Cardiac fibroblast (primary cell): ENCODE measurements around the gene REEP2.

Experiments used
- DNase-seq, 2 donors: peaks; one replicate each; pipeline versions ENCODE4 v3.0.0 to v3.0.0-alpha.2; 2010; ENCODE audit warnings: low read depth in 2 of 2
- H3K4me3 ChIP-seq, 2 donors: replicated peaks in 1 of 2; 1 replicate in 1 of 2; 2 replicates in 1 of 2; pipeline ENCODE4 v1.5.1; 2011; ENCODE audit warnings: low read depth in 2 of 2, low read length in 2 of 2, mild to moderate bottlenecking in 2 of 2, moderate library complexity in 1 of 2
- TF ChIP-seq, protein P1 (sequence below): IDR thresholded peaks from one replicate; pipeline ENCODE4 v1.5.1; 2011; ENCODE audit warnings: low read depth, mild to moderate bottlenecking, low read length, inconsistent platforms

REEP2 gene

DNA sequence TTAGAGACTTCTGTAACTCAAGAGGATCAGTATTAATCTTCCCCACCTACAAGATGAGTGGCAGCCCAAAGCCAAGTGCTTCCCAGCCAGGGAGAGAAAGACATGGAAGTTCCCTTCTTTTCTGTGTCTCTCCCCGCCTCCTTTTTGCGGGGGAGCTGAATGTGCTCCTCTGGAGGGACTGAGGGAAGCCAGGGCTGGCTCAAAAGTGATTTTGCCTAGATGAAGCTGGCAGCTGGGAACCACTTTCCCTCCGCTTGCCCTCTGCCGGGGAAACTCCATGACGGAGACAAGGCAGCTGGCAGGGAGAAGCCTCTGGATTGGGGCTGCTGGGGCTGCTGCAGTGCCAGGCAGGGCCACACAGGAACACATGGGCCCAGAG is 50.8 kb downstream of the REEP2 start:
- TF ChIP-seq, protein P1, sequence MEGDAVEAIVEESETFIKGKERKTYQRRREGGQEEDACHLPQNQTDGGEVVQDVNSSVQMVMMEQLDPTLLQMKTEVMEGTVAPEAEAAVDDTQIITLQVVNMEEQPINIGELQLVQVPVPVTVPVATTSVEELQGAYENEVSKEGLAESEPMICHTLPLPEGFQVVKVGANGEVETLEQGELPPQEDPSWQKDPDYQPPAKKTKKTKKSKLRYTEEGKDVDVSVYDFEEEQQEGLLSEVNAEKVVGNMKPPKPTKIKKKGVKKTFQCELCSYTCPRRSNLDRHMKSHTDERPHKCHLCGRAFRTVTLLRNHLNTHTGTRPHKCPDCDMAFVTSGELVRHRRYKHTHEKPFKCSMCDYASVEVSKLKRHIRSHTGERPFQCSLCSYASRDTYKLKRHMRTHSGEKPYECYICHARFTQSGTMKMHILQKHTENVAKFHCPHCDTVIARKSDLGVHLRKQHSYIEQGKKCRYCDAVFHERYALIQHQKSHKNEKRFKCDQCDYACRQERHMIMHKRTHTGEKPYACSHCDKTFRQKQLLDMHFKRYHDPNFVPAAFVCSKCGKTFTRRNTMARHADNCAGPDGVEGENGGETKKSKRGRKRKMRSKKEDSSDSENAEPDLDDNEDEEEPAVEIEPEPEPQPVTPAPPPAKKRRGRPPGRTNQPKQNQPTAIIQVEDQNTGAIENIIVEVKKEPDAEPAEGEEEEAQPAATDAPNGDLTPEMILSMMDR: no peak
- DNase-seq: peak in 1 of 2 donors; percentile 52
- H3K4me3 ChIP-seq: no peak overlapping the region

DNA sequence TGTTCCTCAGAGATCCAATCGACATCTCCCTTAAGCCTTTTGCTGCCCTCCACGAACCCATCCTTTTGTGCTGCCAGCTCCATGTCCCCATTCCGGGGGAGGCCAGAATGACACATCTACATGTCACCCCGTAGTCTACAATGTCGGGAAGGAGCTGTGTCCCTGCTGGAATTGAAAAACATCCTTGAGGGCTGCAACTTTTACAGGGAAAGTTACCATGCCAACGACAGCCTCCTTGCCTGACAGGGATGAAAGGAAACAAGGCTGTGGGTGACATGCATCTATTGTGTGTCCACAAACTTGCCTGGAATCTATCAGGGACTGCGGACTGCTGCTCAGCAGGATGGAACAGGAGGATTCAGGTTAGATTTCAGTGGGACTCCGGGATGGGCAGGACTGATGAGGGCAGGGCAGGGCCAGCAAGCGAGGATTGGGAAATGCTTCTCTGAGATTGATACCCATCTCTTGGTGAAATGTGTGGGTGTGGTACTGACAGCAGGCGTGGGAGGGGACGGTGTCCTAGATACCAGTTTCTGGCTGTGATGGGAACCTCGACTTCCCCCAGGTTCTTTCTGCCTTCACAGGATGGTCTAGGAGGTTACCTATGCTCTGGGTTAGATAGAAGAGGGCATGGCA is 51.9 kb downstream of the REEP2 start:
- TF ChIP-seq, protein P1: no peak
- no peak overlapping the region for H3K4me3 ChIP-seq
- DNase-seq: no peak

DNA sequence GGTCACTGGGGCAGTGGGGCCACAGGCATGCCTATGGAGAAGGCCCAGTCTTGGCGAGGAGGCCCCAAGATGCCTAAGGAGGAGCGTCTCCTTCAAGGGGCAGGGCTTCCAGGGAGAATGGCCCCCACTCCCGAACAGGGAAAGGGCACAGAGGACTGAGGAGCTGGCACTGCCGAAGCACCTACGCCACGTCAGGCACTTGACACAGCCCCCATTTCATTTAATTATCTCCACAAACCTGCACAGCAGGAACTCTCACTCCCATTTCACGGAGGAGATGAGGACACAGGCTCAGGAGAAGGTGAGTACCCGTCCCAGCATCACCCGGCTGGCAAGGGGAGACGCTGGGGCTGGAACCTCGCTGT is 52.4 kb downstream of the REEP2 start:
- no peak for DNase-seq
- peak overlapping the region; percentile 43 to 55 for H3K4me3 ChIP-seq
- TF ChIP-seq, protein P1: no peak

DNA sequence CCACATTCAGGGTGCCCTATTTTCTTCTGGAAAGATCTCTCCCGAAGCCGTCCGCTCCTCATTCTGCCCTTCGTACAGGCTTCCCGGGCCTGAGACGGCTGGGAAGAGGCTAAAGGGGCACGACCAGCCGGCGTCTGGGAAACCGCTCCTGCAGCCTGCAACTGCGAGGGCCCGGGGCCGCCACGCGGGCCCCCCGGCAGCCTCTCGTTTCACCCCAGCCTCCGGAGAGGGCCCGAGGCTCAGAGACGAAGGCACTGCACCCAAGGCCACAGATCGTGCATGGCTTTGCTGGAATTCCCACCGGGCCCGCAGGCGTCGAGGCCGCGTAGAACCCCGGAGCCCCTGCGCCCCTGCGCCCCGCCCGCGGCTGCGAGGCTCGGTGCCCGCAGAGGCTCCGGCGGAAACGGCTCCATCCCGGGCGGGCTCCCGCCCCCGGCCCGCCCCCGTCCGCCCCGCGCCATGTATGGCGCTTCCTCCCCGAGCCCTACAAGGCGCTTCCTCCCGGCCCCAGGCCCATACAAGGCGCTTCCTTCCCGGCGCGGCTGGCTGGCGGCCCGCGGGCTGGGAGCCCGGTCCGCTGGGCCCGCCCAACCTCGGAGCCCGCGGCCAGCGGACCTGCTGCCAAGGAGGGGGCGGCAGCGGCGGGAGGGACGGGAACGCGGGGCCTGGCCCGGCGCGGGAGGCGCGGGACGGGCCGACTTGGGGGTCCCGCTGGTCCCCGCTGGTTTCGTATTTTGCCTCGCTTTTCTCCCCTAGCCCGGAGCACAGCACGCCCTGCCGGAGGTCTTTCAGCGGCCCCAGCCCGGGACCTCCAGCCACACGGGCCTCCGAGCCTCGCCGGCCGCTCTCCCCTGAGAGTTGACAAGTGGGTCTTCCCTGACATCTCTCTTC is 53.1 kb downstream of the REEP2 start:
- H3K4me3 ChIP-seq: peak overlapping the region; percentile 55 to 58
- DNase-seq: peak; percentile 87 to 96
- TF ChIP-seq, protein P1: no peak

DNA sequence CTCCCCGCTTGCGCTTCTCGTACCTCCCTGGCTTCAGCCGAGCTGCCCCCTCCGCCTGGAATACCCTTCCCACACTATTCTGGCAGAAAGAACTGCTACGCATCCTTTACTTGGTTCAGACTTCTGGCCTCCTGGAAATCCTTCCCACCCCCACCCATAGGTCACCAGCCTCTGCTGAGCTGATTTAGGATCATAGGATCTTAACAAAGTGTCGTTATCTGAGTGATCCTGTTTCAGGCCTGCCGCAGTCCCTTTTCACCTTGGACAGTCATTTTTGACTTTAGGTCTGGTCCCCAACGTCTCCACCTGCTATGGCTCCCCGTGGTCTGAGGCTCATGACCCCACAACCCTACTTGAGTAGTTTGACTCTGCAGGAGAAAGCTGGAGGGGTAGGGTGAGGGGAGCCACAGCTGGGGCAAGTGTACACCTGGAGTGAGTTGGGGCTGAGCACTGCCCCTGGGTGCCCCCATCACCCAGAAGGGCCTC is 53.7 kb downstream of the REEP2 start:
- TF ChIP-seq, protein P1: no peak
- peak overlapping the region; percentile 55 to 58 for H3K4me3 ChIP-seq
- DNase-seq: no peak

DNA sequence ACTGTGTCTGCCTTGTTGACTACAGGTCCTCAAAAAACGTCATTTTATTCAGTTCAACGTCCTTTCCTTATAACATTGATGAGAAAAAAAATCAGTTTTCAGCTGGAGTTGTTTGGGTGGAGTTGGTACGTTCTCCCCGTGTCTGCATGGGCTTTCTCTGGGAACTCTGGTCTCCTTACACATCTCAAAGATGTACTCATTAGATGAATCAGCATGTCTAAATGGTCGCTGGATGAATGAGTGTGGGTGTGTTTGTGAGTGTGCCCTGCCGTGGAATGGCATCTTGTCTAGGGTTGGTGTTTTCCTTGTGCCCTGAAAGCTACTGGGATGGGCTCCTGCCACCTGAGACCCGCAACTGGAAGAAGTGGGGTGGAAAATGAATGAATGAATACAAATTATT is 56.5 kb downstream of the REEP2 start:
- TF ChIP-seq, protein P1: no peak
- DNase-seq: peak in 1 of 2 donors; percentile 25
- no peak overlapping the region for H3K4me3 ChIP-seq
